Heart right ventricle (tissue), 16 donors: ENCODE data around the gene R3HCC1L. TPM values are rescaled to one million over a fixed set of nuclear protein-coding genes. Genes with fewer than 3 reads are reported as not detected.

Experiments
- ATAC-seq, 8 donors: fragments of 200-7000 bp; cut with Tn5 transposase; one replicate each; pipeline ENCODE4 v1.9.1; 2020; ENCODE audit warnings: mild to moderate bottlenecking in 8 of 8, moderate library complexity in 8 of 8, moderate number of reproducible peaks in 1 of 8
- DNase-seq, 2 donors: peaks; one replicate each; pipeline ENCODE4 v3.0.0-alpha.2; 2020
- H3K27ac ChIP-seq, 10 donors: fragments of 200-600 bp; sonication (generic) in 2 of 10; one replicate each; pipeline versions ENCODE4 v1.5.0 to v1.8.0; 2020 to 2022; ENCODE audit warnings: mild to moderate bottlenecking in 3 of 10
- H3K27me3 ChIP-seq, 7 donors: fragments of 200-600 bp; one replicate each; pipeline ENCODE4 v1.8.0; 2021 to 2022; ENCODE audit warnings: mild to moderate bottlenecking in 2 of 7
- H3K36me3 ChIP-seq, 9 donors: fragments of 200-600 bp; sonication (generic) in 1 of 9; one replicate each; pipeline versions ENCODE4 v1.5.0 to v1.8.0; 2020 to 2022; ENCODE audit warnings: mild to moderate bottlenecking in 2 of 9
- H3K4me1 ChIP-seq, 9 donors: fragments of 200-600 bp; sonication (generic) in 1 of 9; one replicate each; pipeline versions ENCODE4 v1.5.0 to v1.8.0; 2020 to 2022; ENCODE audit warnings: mild to moderate bottlenecking in 4 of 9
- H3K4me3 ChIP-seq, 10 donors: fragments of 200-600 bp; sonication (generic) in 2 of 10; one replicate each; pipeline versions ENCODE4 v1.5.0 to v1.8.0; 2020 to 2022; ENCODE audit warnings: mild to moderate bottlenecking in 7 of 10, moderate library complexity in 2 of 10
- H3K9me3 ChIP-seq, 11 donors: fragments of 200-600 bp in 10 of 11; sonication (generic) in 2 of 11; one replicate each; pipeline versions ENCODE4 v1.5.0 to v1.8.0; 2013 to 2022; ENCODE audit warnings: mild to moderate bottlenecking in 2 of 11, control low read depth in 1 of 11, moderate library complexity in 1 of 11
- WGBS, 2 donors: extraction: QIAGEN DNeasy Blood & Tissue Kit; methylation state at CpG; one replicate each; pipeline ENCODE4 v1.1.7; 2013; ENCODE audit warnings: inconsistent platforms in 1 of 2; 5-methylcytosine and 5-hydroxymethylcytosine counted together
- intact Hi-C, 10 donors: fragments of 100-400 bp; cut with DNase I; formaldehyde crosslinking; loops; one replicate each; pipeline versions ENCODE4 v1.11.1 to v1.14.2; 2022
- polyA plus RNA-seq, 2 donors: library from polyadenylated mRNA; stranded (reverse); fragments of 200-250 nt; gene quantifications; one replicate each; pipeline ENCODE4 v1.2.3, GENCODE V29; 2013
- total RNA-seq, 10 donors: library from RNA; stranded (reverse); fragmentation: NEBNext Ultra II Directional in 3 of 10; extraction: Animal tissue kit (Norgen Biotek cat#: 25700) in 3 of 10; gene quantifications; one replicate each; pipeline versions ENCODE4 v1.2.1 to v1.2.4, GENCODE V29; 2021 to 2023
- TF ChIP-seq, protein P1 (sequence below), 9 donors: fragments of 200-600 bp; sonication (generic) in 2 of 9; IDR thresholded peaks; one replicate each; pipeline versions ENCODE4 v1.5.0 to v1.8.0; 2021 to 2022; ENCODE audit warnings: antibody characterized with exemption in 9 of 9, mild to moderate bottlenecking in 5 of 9, moderate library complexity in 1 of 9
- donor health status: Arrhythmogenic right ventricular cardiomyopathy.
- donor health status: ischemic (EF 13 %, LVEDD 7.1; RV severe dilation, severe dysfunction).
- donor health status: healthy with polysubstance abuse.
- donor health status: DM: no; HTN: yes; CAD: no.
- donor health status: DM: no; HTN: no; CAD: no.
- donor health status: ischemic (EF 25% LVEDD 6.9; RV normal size, moderate dysfunction).
- donor health status: ischemic (EF 25% LVEDD 5.7; RV mildly dilated, moderate dysfunction).
- donor health status: healthy.
- donor health status: DM: yes; HTN: yes; CAD: no.
- donor health status: Ischemic cardiomyopathy.
- donor health status: ischemic (EF 35%, LVEDD 5.7; RV mildly dilated, moderate dysfunction).
- donor health status: nonischemic (EF 11% LVEDD 7.7; RV severe dilation, severe dysfunction).
- donor health status: DM: yes; HTN: yes; CAD: no.
- donor health status: PGD.
- donor health status: ischemic (EF 29% LVEDD 5.4; RV normal size, mild dysfunction).
- donor health status: nonischemic (EF 23%, LVEDD 6.1; RV moderate dilation, normal function).

R3HCC1L gene
- total and polyA plus RNA-seq, 12 donors = 3.3 to 6.9 (median 5.2) TPM

DNA sequence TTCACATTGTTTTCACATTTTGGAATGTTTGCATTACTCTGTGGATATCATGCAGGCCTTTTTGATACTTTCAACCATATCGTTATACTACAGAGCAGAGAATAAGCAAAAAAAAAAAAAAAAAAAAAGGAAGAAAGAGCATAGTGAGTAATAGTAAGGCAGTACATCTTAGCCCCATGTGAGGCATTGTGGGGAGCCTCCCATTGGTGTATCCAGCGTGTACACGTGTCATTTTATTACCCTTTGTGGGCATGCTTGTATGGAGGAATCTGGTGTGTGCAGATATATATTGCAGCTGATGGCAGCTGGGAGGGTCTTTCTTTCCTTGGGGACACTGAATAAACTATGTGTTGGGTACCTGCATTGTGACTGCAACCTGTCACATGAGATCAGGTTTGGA is 19.6 kb downstream of the R3HCC1L start:
- TF ChIP-seq, protein P1, sequence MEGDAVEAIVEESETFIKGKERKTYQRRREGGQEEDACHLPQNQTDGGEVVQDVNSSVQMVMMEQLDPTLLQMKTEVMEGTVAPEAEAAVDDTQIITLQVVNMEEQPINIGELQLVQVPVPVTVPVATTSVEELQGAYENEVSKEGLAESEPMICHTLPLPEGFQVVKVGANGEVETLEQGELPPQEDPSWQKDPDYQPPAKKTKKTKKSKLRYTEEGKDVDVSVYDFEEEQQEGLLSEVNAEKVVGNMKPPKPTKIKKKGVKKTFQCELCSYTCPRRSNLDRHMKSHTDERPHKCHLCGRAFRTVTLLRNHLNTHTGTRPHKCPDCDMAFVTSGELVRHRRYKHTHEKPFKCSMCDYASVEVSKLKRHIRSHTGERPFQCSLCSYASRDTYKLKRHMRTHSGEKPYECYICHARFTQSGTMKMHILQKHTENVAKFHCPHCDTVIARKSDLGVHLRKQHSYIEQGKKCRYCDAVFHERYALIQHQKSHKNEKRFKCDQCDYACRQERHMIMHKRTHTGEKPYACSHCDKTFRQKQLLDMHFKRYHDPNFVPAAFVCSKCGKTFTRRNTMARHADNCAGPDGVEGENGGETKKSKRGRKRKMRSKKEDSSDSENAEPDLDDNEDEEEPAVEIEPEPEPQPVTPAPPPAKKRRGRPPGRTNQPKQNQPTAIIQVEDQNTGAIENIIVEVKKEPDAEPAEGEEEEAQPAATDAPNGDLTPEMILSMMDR (IDR thresholded peaks at IDR 0.05) = no peak
- H3K4me3 ChIP-seq = no peak overlapping the region
- intact Hi-C loops = no loop called here
- 91 to 94% methylated on average over 3 of the region's 3 CpGs for WGBS, 2 donors
- H3K9me3 ChIP-seq = peaks cover 0 to 18% (median 14%) of the 10 kb centered on the region in 11 donors
- no peak for DNase-seq
- H3K27ac ChIP-seq = no peak overlapping the region
- H3K4me1 ChIP-seq = peaks cover 0 to 10% (median 0%) of the 10 kb centered on the region in 9 donors
- peaks cover 0 to 36% (median 0%) of the 10 kb centered on the region in 9 donors for H3K36me3 ChIP-seq
- no peaks in the 10 kb centered on the region for H3K27me3 ChIP-seq
- no peak for ATAC-seq

DNA sequence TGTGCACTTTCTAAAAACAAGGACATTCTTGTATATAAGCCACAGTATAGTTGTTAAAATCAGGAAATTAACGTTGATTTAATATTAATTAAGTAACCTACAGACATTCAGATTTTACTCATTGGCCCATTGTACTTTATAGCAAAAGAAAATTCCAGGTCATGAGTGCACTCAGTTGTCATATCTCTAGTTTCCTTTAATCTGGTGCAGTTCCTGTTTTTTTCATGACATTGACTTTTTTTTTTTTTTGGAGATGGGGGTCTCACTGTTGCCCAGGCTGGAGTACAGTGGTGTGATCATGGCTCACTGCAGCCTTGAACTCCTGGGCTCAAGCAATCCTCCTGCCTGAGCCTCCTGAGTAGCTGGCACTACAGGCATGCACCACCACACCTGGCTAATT is 24.1 kb downstream of the R3HCC1L start:
- no peak for ATAC-seq
- TF ChIP-seq, protein P1 (IDR thresholded peaks at IDR 0.05) = no peak
- intact Hi-C loops = no loop called here

DNA sequence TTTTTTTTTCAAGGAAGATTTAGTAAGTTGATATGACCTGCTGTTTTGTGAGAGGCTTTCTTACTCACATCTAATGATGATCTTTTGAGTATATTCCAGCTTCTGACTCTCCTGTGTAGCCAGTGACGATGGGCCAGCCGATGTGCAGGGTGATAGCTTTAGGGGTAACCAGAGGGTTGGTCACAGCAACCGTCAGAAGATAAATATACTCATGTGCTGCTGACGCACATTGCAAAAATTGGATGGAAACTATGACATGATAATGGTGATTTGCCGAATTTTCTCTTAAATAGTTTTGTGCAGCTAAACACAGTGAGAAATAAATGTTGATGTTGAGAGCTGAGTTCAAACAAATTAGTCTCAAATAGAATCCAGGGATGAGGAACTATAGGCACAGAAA is 29.5 kb downstream of the R3HCC1L start:
- WGBS, 2 donors = 92 to 93% methylated on average over 5 of the region's 5 CpGs
- H3K9me3 ChIP-seq = no peaks in the 10 kb centered on the region
- H3K4me1 ChIP-seq = no peaks in the 10 kb centered on the region
- H3K4me3 ChIP-seq = no peak overlapping the region
- no peak overlapping the region for H3K27ac ChIP-seq
- TF ChIP-seq, protein P1 (IDR thresholded peaks at IDR 0.05) = no peak
- intact Hi-C loops = loop anchor here in 1 of 10 donors (10.0 kb wide), 1 partner anchor 141 kb away; no protein-coding TSS in a partner anchor
- no peak for ATAC-seq
- DNase-seq = no peak
- H3K27me3 ChIP-seq = no peaks in the 10 kb centered on the region
- peaks cover 0 to 62% (median 10%) of the 10 kb centered on the region in 9 donors for H3K36me3 ChIP-seq

More for the DNA sequence above, 24.1 kb downstream of the R3HCC1L start:
- DNase-seq = no peak
- H3K27me3 ChIP-seq = no peaks in the 10 kb centered on the region
- no peak overlapping the region for H3K4me3 ChIP-seq
- H3K4me1 ChIP-seq = peaks cover 0 to 10% (median 0%) of the 10 kb centered on the region in 9 donors
- H3K9me3 ChIP-seq = no peaks in the 10 kb centered on the region
- 65 to 88% methylated on average over 1 of the region's 1 CpG for WGBS, 2 donors
- peaks cover 0 to 44% (median 0%) of the 10 kb centered on the region in 9 donors for H3K36me3 ChIP-seq
- H3K27ac ChIP-seq = no peak overlapping the region

DNA sequence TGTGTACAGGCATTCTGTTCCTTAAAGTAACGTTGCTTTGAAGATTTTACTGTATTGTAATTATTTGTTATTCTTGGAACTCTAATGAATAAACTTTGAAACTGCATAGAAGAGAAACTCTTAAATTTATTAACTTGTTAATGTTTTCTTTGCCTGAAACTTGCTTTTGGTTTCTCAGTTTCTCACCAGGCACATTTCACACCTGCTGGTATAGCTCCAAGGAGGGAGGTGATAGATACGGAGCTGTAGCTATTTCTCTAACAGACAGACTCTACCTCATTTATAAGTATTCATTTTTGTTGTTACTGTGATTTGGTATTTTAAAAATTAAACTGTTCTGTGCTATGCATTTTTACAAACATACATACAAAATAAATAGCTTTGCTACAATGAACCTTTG is 32.7 kb downstream of the R3HCC1L start:
- peaks cover 0 to 64% (median 10%) of the 10 kb centered on the region in 9 donors for H3K36me3 ChIP-seq
- ATAC-seq (no peak), DNase-seq (no peak)
- H3K9me3 ChIP-seq = no peaks in the 10 kb centered on the region
- H3K4me1 ChIP-seq = peaks cover 0 to 23% (median 8%) of the 10 kb centered on the region in 9 donors
- TF ChIP-seq, protein P1 (IDR thresholded peaks at IDR 0.05) = no peak
- H3K27ac ChIP-seq = no peak overlapping the region
- H3K4me3 ChIP-seq = no peak overlapping the region
- 68 to 90% methylated on average over 2 of the region's 2 CpGs for whole genome bisulfite sequencing, 2 donors
- intact Hi-C loops = loop anchor here in 2 of 10 donors (5.0 to 10.0 kb wide), 2 partner anchors 138 to 145 kb away; no protein-coding TSS in a partner anchor
- H3K27me3 ChIP-seq = no peaks in the 10 kb centered on the region
